ENCODE measurements around the gene LRTM1.

The LRTM1 gene

DNA sequence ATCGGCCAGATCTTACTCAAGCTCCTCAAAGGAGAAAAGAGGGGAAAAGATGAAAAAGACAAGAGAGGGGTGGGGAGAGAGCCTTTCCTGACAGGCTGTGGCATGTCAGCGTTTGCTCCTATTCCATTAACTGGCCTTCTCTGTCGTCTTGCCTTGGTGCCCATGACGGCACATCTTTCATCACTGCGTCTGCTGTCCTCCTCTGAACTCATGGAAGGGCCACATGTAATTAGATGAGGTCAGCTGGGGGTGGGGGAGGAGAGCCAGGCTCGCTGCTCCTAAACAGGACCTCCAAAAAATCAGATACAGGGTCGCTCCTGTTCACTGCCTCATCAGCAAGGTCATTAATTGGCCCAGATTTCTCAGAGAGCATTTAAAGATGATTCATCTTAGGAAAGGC lies 49.7 kb downstream of the LRTM1 start:
- DNase-seq (ENCODE audit: low spot score): no peak
- in situ Hi-C loops (cut with MboI; ENCODE audit: low pct_unique_long_range_greater_than_20kb, low sequenced_read_pairs, unreplicated experiment): no loop called here
- no peak for TF ChIP-seq CTCF (IDR thresholded peaks at IDR 0.05; ENCODE audit: extremely low read depth, insufficient read depth, missing control alignments)

DNA sequence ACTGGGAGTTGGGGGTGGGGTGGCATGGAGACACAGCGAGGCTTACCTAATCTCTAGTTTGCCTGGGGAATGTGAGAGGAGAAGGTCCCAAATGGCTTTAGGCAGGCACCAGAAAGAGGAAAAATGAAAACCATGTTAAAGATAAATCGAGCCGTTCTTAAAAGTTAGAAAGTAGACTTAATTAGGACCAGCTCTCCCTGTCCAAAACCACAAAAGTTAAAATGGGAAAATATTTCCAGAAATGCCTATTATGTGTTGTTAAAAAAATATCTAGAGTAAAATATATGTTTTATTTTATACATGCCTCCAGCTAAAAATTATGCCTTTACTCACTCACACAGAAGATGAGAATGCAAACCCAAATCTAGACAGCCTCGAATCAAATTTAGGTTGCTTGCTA lies 50.1 kb downstream of the LRTM1 start:
- in situ Hi-C loops (cut with MboI; ENCODE audit: low pct_unique_long_range_greater_than_20kb, low sequenced_read_pairs, unreplicated experiment): no loop called here
- DNase-seq (ENCODE audit: low spot score): no peak
- TF ChIP-seq CTCF (IDR thresholded peaks at IDR 0.05; ENCODE audit: extremely low read depth, insufficient read depth, missing control alignments): no peak

DNA sequence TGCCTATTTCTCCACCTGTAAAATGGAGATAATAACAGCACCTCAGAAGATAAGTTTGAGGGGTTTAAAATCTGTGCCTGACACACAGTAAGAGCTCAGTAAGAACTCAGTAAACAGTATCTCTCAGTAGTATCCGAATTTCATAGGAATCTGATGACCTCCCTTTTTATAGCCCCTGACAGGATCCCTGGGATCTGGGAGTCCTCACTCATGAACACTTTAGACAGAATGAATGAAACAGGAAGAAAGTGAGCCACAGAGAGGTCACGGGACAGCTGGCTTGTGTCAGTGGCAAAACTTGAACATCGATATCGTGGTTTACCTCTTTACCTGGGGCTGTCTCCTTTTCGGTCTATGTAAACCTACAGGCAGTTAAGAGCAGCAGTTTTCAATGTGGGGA lies 51.2 kb downstream of the LRTM1 start:
- no peak for DNase-seq (ENCODE audit: low spot score)
- no peak for TF ChIP-seq CTCF (IDR thresholded peaks at IDR 0.05; ENCODE audit: extremely low read depth, insufficient read depth, missing control alignments)
- in situ Hi-C loops (cut with MboI; ENCODE audit: low pct_unique_long_range_greater_than_20kb, low sequenced_read_pairs, unreplicated experiment): no loop called here

DNA sequence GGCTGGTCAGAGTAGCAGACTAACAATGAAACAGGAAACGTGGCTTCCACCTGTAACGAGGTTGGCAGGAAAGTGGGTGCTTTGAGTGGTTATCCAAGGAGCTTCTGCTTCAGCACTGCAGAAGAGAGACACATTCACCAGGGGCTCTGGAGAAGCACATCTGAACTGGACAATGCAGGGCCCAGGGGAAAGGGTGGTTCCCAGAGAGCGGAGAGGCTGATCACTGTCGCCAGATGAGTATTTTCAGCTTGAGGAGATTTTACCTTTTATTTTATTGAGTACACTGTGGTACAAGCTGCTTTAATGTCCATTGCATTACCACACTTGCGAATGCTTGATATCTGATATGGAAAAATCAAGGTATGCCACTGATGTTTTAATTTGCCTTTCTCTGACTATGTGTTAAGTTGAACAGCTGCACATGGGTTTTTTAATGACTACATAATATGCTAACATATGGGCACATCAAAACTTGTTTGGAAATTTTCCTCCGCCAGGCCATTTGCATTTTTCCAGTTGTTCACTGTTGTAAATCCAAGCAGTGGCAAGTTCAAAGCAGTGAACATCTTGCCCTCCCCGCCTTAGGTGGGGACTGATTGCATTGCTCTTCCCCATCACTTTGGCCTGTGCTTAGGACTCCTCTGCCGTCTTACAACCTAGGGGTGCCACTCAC lies 52.1 kb downstream of the LRTM1 start:
- TF ChIP-seq CTCF (IDR thresholded peaks at IDR 0.05; ENCODE audit: extremely low read depth, insufficient read depth, missing control alignments): no peak
- in situ Hi-C loops (cut with MboI; ENCODE audit: low pct_unique_long_range_greater_than_20kb, low sequenced_read_pairs, unreplicated experiment): no loop called here
- DNase-seq (ENCODE audit: low spot score): no peak

DNA sequence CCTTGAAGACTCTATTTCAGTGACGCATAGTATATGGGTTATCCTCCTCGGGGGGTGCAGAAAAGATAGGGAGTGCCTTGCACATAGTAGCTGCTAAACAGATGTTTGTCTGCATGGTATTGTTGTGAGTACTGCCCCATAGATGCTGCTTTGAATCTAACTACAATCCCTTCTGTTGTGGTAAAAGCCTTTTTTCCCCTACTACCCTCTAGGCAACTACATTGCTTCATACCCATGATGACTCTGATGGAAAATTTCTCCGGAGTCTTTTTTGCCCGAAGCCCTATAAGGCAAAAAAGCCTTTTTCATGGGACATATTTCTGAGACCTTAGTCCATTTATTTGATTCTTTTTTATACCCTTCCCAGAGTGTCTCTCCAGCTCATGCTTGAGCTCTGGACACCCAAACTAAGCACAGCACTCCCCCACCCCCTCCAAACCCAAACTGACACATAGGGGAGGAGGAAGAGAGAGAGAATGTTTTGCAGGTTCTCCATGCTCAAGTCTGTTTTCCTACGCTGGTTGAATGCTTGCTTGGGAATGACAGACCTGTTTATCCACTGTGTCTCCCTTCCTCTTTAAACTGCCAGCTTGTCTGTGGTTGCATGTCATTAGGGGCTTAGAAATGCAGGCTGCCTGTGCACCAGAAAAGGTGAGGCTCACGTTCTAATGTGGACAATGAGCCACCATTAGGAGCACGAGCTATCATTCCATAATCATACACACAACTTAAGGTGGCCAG lies 52.9 kb downstream of the LRTM1 start:
- in situ Hi-C loops (cut with MboI; ENCODE audit: low pct_unique_long_range_greater_than_20kb, low sequenced_read_pairs, unreplicated experiment): no loop called here
- no peak for DNase-seq (ENCODE audit: low spot score)
- TF ChIP-seq CTCF (IDR thresholded peaks at IDR 0.05; ENCODE audit: extremely low read depth, insufficient read depth, missing control alignments): no peak

DNA sequence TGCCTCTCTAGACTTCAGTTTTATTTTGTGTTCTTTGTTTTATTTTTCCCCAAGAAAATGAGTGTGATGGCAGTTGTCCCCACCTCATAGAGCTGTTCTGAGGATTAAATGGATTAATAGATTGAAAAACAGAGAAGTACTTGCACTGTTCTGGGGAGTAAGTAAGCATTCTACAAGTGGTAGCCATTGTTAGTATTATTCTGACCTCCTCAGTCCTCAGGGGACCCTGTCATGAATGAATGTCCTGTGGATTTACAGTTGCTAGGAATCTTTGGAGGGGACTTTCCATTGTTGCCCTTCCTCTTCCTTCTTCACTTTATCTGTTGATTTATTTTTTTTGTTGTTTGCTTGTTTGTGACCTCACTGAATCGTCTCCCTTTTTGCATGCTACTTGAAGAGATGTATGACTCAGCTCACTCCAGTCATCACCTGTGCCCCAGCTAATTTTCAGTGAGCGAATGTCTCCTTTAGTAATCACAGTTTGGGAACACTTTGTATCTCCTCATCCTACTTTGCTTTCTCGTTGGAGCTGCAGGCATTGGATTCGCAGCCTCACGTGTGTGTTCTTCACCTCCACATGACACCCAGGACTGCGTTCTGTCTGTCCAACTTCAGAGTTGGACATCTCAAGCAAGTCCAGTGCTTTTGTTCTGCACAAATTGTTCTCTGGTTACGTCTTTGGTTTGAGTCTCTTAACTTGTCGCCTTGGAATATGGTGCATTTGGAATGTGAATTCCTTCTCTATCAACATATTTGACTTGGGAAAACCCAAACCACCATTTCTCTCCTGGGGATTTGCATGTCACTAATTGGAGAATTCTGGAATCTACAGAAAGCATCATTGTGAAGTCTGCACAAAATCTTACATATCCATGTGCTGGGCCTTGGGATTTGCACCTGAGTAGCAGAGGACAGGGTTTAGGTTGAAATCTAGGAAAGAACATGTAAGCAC lies 54.5 kb downstream of the LRTM1 start:
- in situ Hi-C loops (cut with MboI; ENCODE audit: low pct_unique_long_range_greater_than_20kb, low sequenced_read_pairs, unreplicated experiment): no loop called here
- DNase-seq (ENCODE audit: low spot score): no peak
- TF ChIP-seq CTCF (IDR thresholded peaks at IDR 0.05; ENCODE audit: extremely low read depth, insufficient read depth, missing control alignments): no peak
